ENCODE data around the gene MID1. TPM values are rescaled to one million over a fixed set of nuclear protein-coding genes. Genes with fewer than 3 reads are reported as not detected.
"Not testable (repeated sequence)": the region's sequence is repeated elsewhere in the genome, so short reads cannot be mapped to it uniquely, and the experiment has no call there.

MID1 gene
- total RNA-seq, 1 experiment from 2014 or later = 11.8 TPM

DNA sequence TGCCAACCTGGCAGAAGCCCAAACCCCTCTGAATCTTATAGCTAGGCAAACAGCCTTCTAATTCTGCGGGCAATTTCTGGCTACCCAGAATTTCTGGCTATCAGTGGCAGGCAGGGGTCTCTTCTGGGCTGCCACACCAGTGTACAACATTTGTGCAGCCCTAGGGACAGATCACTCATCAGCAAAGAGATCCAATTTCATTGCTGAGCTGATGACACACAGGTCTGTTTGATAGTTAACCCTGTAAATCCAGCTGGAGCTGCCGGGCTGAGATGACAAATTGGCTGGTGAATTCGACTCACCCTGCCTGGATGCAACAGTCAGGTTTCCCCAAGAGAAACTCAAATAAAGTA is 2.4 kb downstream of the MID1 start:
- peak; percentile 68 for DNase-seq (ENCODE audit: low read depth)

DNA sequence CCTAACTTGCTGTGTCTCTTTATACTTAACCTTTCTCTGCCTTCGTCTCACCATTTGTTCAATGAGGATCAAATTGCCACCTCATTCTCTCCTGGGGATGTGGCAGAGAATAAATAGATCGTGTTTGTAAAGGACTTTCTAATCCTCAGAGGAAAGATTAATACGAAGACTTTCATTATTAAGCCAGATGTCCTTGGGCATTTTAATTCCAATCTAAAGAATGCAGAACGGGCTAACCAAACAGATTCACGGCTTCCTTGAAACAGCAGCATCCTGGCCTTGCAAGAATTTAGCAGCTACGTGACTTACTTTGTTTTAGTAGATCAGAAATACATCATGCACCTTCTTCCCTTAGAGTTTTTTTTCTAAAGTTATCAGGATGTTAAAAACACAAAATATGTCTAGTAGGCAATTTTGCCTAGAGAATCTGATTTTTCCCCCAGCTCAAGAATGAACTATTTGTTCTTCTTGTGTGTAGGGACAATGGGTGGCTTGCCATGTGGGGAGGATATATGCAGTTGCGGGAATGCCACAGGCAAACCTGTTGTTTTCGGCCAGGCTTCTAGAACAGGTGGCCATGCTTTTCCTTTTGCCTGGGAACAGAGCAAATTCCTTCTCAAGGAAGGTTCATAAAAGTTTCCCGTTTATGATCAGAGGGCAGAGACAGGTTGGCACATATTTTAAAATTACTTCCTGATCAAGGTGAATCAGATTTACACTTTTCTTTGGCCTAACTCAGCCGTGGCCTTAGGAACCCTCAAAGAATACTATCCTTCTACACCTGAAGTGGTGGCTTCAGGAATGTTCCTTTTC is 3.0 kb downstream of the MID1 start:
- DNase-seq (ENCODE audit: low read depth) = no peak

DNA sequence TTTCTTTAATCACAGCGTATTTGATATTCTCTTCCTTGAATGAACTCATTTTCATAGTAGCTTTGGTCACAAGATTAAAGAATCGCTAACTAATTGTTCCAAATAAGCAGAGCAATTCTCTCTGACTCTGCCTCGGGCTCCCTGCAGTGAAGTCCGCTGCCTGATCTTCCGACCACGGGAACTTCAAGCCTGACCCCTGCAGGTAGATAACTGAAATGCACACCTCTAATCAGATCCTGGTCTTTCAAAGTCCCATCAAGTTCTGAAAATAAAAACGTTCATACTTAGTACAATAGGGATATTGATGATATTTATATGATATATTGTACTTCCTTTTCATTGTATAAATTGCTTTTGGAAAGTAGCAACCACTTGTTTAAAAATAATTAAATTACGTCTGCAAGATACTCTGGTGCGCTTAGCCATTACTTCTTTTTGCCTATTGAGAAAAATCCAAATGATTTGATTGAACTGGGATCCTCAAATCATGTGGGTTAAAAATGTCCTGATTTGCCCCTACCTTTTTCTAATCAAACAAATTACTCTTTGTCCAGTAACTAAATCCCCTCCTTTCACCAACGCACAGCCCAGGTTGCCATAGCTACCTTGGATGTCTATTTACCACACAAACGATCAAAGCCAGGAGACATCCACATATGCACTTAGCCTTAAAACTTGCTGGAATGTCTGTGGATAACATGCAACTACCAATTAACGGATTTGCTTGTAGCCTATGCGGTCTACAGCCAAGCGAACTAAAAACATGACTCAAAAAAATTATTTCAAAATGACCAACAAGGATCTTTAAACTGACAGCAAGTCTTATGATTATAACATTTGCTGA is 4.2 kb downstream of the MID1 start:
- peak; percentile 51 for DNase-seq (ENCODE audit: low read depth)

DNA sequence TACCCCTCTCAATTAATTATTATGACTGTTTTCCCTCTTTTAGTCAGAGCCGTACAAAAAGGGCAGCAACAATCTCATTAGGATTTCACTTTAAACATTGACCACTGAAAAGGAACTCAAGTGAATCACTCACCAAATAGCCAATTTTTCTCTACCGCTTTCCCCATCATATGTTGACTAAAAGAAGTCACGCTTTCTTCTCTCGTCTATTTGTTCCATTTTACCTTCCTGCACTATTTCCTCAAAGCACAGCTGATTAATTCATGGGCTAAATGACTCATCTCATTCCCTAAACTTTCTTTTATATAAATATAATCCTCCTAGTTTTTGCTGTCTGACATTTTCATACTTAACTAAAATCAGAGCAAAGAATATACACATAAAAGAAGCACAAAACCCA is 8.2 kb downstream of the MID1 start:
- peak; percentile 72 for DNase-seq (ENCODE audit: low read depth)

DNA sequence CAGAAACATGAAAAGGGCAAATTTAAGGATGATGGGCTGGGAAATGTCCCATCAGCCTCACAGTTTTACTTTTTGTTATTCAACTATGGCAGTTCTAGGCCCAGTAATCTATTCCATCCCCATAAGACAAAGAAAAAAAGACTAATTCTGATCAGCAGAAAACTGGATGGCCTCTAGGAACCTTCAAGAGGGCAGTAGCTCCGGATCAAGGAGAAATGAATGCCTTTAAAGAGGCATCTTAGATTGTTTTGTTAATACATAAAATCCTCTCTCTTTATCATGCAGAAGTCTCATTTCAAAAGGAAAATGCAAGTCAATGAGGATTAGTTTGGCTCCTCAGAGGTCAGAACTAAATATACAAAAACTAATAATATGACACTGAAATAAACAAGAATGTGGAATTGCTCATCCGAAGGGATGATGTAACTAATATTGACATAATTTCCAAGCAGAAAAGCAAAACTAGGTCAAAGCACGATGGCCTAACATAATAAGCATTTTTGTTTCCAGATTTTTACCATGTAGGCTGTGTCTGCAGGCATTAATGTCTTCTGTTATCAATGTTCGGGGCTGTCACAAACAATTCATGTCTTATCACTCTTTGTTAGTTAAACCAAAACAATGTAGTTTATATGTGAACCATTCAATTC is 8.8 kb downstream of the MID1 start:
- DNase-seq (ENCODE audit: low read depth) = no peak

DNA sequence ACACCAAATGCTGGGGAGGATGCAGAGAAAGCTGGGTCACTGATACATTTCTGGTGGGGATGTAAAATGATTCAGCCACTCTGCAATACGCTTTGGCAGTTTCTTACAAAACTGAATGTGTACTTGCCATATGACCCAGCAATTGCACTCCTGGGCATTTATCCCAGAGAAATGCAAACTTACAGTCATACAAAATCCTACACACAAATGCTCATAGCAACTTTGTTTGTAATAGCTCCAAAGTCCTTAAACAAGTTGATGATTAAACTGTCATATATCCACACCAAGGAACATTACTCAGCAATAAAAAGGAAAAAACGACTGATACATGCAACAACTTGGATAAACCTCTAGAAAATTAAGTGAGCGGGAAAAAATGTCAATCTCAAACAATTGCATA is 12.3 kb downstream of the MID1 start:
- DNase-seq (ENCODE audit: low read depth) = no peak

DNA sequence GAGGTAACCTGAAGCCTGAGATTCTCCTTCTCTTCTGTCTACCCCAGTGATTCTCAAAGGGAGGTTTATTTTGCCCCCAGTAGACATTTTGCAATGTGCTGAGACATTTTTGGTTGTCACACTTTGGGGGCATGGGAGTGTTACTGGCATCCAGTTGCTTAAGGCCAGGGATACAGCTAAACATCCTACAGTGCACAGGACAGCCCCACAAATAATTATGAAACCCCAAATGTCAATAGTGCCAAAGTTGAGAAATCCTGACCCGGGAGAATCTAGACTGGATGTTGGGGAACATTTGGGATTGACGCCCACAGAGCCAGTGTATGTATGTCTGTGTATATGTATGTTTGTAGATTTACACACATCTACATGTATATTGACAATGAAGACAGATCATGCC is 13.2 kb downstream of the MID1 start:
- DNase-seq (ENCODE audit: low read depth) = no peak

DNA sequence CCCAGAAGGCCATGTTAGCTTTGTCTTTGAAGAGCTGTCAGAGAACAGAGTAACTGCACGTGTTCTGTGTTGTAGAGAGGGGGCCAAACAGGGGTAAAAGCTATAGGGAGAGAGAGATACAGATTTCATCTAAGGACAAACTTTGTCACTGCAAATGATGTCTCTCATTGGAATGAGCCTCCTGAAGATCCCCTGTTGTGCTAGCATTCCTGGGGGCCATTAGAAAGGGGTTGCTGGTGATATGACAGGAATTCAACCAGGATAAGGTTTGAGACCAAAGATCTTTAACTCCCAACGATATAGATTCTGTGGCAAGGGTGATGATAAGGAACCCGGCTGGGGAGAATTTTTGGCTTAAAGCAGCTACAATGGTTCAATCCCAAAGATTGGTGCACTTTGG is 16.8 kb downstream of the MID1 start:
- DNase-seq (ENCODE audit: low read depth) = no peak

DNA sequence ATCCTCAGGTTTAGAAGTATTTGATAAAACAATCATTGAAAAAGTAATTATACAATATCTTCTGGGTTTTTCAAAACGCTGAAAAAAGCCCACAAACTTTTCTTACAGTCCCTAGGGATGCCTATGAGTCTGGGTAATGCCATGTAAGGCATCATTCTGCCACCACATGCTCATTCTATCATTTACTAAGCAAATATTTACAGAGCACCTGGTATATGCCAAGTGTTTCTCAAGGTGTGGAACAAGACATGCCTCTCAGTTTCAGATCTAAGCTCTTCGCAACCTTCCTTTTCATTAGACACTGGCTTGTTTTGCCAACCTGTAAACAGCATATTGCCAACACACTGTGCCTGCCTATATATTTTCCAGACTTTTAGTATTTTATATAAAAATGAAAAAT is 17.7 kb downstream of the MID1 start:
- no peak for DNase-seq (ENCODE audit: low read depth)

DNA sequence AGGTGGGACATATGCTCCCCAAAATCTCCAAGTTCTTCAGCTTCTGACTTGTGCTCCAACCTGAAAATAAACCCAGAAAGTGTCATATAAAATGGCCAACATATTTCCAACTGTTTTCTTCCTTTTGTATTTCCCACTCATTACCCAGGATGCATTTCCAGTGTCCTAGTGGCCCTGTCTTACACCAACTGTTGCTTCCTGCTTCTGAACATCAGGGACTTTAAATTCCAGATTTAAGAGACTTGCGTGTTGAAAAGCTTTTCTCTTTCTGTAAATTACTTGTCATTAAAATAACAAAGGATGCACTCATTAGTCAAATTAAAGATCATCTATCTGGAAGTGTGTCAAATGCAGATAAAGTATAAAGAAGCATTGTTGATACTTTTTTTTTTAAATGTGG is 19.9 kb downstream of the MID1 start:
- no peak for DNase-seq (ENCODE audit: low read depth)

DNA sequence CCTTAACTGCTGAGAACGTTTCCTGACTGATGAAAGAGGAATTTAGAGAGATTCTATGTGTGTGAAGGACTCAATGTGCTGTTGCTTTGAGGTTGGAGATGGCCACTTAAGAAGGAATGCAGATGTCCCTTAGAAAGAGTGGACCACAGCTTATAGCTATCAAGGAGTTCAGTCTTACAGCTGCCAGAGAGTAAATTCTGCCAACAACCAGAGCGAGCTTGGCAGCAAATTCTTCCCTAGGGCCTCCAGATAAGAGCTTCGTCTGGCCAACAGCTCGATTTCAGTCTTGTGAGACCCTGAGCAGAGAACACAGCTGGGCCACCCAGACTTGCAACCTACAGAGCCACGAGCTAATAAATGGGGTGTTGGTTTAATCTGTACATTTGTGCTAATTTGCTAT is 21.8 kb downstream of the MID1 start:
- no peak for DNase-seq (ENCODE audit: low read depth)

DNA sequence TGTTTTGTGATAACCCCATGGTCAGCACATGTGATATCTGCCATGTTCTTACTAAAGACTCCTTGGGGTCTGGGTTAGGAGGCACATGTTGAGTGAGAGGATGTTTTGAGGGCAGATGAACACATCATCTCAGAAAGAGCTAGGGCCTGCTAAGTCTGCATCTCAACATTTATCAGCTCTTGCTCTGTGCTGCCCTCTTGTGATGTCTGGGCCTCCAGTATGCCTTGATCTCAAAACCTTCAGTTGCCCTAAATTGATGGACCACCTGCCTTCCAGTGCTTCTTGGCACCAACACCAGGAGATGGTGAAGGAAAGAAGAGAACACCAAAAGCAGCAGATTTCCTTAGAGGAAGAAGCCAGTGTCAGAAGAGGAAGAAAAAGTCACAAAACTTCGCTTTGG is 22.5 kb downstream of the MID1 start:
- DNase-seq (ENCODE audit: low read depth) = peak; percentile 56

DNA sequence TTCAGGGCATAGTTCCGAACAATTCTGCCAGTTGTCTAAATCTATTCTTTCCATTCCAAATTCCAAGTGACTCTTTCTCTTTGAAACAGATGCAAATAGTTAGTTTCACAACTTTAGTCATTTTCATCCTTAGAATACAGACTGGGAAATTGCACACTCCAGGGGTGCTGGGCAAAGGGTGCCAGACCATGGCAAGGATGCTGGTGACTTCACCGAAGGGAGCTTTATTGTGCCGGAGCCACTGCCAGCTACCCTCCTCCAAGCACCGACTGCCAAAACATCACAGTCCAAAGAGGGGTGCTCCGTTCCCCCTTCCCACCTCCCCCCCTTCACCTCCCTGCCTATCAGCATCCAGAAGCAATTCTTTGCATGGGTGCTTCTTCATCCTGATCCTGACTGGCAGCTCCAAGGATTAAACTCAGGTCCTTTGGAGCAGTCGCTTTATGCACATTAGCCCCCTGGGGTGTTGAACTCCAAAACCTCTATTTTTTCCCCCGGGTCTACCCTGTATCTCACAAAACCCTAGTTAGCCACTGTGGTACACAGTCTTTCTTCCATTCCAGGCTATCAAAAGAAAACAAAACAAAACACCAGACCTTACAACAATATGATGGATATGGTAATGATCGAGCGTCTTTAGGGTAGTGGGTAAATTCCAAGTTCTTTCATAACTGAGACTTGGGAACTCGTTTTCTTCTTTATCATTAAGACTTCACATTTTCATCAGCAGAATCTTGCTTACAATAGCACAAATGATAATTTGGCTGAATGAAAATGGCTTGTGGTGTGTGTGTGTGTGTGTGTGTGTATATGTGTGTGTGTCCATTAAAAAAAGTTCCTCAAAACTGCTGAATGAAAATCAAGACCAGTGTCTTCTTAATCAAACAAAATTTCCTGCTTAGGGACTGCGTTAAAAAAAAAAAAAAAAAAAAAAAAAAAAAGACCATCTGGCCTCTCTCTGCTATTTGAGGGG is 28.7 kb downstream of the MID1 start:
- DNase-seq (ENCODE audit: low read depth) = no peak

DNA sequence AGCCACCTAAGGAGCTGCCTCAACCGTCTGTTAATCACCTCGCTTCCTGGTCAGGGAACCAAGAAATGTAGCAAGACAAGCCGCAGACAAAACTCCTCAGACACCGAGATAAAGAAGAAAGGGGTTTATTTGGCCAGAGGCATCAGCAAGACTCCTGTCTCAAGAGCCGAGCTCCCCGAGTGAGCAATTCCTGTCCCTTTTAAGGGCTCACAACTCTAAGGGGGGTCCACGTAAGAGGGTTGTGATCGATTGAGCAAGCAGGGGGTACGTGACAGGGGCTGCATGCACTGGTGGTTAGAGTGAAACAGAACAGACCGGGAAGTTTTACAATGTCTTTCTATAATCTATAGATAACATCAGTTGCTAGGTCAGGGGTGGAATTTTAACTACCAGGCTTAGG is 30.6 kb downstream of the MID1 start:
- not testable (repeated sequence) for DNase-seq (ENCODE audit: low read depth)

DNA sequence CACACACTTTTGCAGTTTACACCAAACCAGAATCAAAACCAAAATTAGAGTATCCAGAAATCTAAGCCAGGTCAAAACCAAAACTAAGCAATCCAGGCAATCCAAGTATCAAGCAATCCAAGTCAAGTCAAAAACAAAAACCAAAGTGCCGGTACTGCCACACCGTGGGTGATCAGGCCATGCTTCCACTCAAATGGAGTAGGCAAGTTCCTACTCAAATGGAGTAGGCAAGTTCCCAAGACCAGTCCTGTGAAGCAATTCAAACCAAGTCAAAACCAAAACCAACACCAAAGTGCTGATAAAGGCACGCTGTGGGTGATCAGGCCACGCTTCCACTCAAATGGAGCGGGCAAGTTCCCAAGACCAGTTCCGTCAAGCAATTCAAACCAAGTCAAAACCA is 31.3 kb downstream of the MID1 start:
- DNase-seq (ENCODE audit: low read depth) = no peak

DNA sequence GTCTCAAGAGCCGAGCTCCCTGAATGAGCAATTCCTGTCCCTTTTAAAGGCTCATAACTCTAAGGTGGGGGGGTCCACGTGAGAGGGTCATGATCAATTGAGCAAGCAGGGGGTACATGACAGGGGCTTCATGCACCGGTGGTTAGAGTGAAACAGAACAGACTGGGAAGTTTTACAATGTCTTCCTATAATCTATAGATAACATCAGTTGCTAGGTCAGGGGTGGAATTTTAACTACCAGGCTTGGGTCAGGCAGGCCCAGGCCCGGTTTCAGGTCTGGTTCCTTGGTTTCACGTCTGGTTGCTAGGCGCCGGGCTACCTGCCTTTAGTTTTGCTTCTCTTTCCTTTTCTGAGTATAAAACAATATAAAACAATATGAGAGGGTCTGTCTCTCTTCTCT is 35.5 kb downstream of the MID1 start:
- DNase-seq (ENCODE audit: low read depth) = not testable (repeated sequence)

DNA sequence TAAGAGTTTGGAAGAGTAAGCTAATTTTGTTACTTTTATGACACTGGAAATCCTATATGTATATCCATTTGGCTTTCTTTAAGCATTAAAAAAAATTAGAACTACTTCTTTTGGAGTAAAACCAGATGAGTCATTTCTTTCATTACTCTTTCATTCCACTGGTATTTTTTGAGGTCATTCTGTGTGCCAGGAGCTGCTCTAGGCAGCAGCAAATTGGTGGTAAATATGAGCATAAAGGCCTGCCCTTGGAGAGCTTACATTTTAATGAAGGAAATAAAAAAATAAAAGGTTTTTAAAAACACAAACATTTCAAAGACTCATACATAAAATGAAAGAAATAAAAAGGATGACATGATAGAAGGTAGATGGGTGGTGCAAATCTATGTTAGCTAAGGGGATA is 37.4 kb downstream of the MID1 start:
- peak; percentile 42 for DNase-seq (ENCODE audit: low read depth)

DNA sequence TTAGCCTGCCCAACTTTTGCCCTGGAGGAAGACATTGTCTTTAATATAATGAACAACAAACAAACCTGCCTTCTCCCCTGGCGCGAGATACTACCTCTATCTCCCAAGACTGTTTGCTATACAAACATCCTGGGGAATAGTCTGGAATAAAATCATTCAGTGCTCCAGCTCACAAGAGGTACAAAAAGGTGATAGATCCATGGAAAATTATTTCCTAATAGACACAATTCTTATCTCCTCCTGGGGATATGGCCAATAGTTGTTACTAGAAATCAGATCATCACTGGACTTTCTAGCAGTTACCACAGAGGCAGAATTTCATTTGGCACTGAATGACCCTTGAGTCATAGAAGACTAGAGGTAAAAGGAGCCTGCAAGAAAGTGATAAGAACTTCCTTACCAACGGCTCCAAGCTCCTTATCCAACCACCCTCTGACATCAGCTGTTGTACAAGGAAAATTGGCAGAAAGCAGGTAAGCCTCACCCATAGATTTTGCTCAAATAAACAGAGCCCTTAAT is 38.1 kb downstream of the MID1 start:
- DNase-seq (ENCODE audit: low read depth) = no peak

DNA sequence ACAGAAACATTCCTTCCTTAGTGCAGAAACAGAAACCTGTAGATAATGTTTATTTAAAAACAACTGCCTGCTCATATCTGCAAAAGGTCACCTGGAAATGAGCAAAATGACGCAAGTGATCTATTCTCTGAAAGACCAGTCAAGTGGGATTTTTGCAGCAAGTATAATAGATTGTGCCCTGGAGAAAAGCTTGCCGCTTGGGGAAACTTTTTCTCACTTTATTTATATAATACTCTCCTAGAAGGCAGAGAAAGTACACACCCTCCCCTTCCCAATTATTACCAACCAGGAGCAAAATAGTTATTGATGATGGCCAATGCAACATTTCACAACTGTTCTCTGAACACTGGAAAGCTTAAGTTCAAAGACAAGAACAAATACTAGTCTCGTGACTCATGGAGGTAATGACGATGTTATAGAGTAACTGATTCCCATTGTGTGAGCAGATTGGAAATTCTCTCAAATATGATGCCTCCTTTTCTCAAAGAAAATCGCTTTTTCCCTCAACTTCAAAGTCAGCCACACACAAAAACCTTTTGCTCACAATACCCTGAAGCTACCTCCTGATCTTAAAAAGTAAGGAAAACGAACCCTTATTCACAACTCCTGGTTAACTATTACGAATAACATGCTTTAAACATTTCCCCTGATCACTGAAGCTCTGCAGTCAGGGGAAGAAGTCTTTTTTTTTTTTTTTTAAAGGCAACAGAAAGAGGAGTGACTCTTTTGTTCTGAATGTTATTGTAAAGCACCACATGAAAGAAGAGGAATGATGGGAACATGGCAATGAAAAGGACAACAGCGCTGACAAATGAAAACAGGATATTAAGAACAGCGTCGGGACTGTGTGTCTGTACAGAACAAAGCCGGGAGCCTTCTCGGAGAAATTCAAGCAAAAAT is 41.0 kb downstream of the MID1 start:
- no peak for DNase-seq (ENCODE audit: low read depth)

DNA sequence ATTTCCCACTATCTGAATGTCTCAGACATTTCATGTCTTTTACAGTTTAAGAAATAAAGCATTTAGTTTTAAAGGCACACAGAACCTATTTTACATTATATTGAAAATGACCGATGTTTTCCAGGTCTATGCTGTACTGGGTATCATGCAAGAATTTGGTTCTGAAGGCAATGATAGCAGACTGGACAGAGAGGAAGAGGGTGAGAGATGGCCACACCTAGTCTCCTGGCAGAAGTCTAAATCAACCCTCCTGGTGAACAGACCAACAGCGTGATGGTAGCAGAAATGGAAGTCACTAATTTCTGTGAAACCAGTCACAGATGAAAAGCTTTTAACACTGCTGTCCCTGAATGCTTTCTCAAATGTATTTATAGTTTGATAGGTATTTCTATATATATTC is 41.9 kb downstream of the MID1 start:
- no peak for DNase-seq (ENCODE audit: low read depth)
